HG03457 (cell line): ENCODE results near the gene HOXD11.

ENCODE experiments used
- ATAC-seq: cut with Tn5 transposase; IDR thresholded peaks from one replicate; pipeline ENCODE4 v1.9.1; 2021; ENCODE audit warnings: moderate number of reproducible peaks; ENCODE audit not compliant: unreplicated experiment

HOXD11 gene

DNA sequence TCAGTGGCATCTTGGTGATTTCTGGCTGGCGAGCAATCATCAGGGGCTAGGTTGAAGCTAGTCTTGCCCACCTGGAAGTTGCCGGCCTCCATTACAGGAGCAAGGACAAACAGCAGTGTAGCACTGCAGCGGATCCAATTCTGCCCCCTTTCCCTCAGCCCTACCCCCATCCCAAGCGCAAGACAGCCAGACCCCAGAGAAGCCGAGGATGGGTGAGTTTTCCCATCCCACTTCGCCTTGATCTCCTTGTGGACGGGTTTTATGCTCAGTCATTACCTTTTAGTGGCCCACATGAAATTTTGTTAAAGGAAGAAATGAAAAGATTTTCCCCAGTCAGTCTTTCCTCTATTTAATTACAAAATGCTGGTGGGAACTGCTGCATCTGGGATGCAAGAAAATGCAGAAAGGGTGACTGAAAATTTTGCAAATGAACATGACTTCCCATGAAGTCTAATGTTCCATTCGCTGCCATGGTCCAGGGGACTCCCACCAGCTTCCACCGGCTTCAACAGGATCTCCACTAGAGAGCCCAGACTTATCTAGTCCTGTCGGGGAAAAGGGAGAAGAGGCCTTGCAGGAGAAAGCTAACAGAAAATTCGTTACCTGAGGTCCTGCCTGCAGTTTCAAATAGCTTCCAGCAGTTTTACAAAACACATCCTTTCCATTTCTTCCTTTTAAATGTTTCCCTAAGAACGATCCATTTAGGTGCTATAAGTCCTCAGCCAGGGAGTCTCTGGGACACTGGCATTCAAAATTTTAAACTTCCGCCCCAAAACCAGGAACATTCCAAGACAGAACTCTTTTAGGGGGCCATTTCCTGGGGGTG, 13.5 kb downstream of the HOXD11 start:
- ATAC-seq, result no peak

GRCh38 chr2:176121190-176122051, 14.3 kb downstream of the HOXD11 start:
- ATAC-seq, result no peak

- ATAC-seq, result no peak
These were observed 15.1 kb downstream of the HOXD11 start for GRCh38 chr2:176122052-176122682.

GRCh38 chr2:176122683-176123410, 15.8 kb downstream of the HOXD11 start, which contains the start of gene HOXD9:
Gene HOXD9, plus strand, starts transcription at chr2:176122719. Its CDS starts 50 bp downstream, at chr2:176122769.
- no peak for ATAC-seq

GRCh38 chr2:176123411-176124109, 16.5 kb downstream of the HOXD11 start:
- no peak for ATAC-seq

DNA sequence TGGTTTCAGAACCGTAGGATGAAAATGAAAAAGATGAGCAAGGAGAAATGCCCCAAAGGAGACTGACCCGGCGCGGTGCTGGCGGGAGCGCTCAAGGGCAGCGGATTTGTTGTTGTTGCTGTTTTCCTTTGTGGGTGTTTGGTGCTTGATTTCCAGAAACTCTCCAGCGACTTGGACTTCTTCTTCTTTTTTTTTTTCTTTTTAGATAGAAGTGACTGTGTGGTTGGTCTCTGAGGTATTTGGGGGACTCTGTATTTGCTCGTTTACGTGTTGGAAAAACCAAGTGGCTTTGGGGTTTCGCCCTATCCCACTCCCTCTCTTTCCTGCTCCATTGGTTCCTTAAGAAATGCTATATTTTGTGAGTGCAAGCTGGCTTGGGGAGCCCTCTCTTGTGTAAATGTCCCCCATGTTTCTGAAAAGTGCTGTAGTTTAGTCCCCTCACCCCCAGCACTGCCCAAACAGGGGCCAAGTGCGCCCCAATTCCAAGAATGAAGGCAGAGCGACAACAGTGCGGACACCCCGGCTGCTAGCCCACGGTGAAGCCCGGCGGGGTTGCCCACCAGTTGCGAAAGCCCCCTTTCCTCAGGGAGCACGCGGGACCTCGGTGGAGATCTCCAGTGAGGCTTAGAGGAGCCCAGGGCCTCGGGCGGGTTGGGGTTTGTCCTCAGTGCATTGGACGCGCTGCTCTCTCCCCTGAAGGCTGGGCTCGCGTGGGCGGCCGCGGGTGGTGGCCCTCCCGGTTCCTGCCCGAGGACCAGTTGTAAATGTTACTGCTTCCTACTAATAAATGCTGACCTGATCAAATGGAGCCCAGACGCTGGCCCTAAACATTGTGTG, 17.2 kb downstream of the HOXD11 start:
- ATAC-seq, result no peak

DNA sequence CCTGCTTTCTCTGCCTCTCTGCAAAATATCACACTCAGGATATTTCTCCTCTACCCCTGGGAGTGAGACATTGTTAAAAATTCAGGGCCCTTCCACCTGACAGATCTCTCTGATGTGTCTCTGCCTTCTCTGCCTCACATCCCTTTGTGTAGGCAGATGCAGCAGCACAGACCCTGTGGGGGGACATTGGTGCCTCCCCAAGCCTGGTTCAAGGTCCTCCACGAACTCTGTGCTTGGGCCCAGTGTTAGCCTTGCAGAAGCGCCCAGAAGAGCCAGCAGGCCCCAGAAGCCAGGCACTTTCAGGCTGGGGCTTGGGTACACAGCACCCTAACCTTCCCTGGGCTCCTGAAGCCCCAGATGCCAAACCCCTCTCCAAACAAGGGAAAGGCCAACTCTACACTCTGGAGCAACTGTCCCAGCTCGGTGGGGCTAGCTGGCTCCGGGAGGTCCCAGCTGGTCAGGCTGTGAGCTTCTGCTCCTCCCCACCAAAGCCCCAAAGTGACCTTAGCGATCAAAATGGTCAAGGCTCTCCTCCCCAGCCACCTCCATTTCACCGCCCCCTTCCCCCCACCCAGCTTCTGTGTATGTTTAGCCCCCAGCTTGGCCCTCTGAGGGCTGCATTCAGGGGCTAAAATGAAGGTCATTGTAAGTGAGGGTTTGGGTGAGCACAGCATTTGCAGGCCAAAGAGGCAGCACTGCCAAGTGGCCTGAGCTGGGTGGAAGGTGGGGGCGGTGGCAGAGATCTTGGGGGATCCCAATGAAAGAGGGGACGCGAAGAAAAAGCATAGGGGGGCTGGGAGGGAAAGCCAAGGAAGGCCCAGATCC, 18.1 kb downstream of the HOXD11 start:
- ATAC-seq, result no peak

- no peak for ATAC-seq
These were observed 18.6 kb downstream of the HOXD11 start for GRCh38 chr2:176125772-176126054.

DNA sequence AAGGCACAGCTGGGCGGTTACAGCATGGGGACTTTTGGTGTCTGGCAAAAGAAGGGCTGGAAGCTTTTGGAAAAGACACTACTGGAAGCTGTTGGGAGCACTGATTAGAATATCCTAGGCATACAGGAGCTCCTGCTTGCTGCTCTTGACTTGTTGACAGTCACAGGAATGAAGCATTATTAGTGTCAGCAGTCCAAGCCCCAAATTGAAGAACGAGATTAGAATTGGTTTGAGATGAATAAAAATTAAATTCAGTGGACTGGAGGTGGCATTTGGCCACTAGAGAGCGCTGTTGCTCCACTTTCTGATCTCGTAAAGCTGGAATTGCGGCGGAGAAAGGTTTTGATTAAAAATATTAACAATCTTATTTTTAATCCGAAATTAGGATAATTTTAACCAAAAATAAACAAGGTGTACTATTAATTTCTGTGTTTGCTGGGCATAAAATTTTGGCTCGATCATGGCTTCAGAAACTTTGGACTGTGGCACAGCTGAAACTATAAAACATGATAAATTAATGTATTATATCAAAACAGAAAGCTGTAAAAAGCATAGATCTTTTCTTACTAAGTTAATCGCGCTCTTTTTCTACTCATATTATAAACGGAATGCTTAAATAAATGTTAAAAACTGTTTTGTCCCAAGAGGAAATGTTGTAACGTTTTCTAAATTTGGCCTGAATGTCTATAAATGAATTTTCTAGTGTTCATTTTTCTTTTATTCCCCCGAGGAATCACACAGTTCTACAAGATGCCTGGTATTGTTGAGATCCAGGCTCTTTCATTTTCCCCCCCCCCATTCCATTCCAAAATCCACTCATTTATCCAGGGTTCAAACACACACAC, 20.1 kb downstream of the HOXD11 start:
- no peak for ATAC-seq

- ATAC-seq, result no peak
These were observed 20.6 kb downstream of the HOXD11 start for GRCh38 chr2:176127774-176128072.

GRCh38 chr2:176128172-176128981, 21.3 kb downstream of the HOXD11 start:
- ATAC-seq, result no peak

DNA sequence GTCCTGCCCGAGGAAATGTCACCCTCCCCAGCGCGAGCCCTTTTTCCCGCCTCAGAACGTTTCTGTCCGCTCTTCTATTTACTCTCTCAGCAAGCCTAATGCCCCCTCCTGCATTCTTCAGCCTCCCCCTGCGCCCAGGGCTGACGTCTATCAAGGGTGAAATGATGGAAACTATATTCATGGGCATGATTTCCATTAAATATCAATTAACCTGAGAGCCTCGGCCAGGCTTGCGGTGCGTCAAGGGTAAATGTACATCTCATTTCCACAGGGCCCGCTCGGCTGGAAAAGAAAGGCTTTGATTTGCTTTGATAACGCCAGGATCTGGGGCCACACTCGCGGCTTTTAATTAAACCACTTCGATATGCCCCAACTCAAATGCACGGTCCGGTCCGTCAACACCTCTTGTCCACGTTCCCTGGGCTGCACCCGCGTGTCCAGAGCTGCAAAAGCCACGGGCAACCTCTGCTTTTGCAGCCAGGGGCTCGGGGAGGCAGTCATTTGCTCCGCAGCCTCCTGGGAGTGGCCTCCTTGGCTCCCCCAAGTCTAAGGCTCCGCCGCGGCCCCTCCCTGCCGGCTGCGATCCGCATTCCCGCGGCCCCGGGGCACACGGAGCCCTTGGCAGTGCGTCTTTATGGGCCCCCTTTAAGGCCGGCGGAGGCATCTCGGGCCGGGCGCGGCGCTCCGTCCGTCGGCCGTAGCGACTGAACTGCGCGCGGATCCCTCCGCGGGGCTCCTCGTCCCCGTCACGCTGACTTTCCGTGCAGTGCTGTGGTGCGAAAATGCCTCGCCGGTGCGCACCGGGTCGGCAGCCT, 22.1 kb downstream of the HOXD11 start, which contains the start of gene HOXD8:
Gene HOXD8, plus strand, starts transcription at position 724 of the 815 bp plus-strand sequence. CDS start 662 bp downstream, outside the sequence.
- no peak for ATAC-seq

DNA sequence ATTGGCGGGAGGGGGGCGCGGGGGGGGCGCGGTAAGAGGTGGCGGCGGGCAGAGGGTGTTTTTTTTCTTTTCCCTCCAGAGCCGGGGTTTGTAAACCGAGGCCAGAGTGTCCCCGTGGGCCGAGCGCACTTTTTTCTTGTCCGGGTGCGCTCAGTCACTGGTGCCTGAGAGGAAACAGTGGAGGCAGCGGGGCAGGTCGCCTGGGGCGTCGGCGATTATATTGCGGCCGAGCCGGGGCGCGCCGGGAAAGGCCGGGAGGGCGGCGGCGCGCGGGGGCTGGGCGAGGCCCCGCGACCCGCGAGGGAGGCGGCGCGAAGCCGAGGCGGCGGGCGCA, 22.7 kb downstream of the HOXD11 start:
- no peak for ATAC-seq

DNA sequence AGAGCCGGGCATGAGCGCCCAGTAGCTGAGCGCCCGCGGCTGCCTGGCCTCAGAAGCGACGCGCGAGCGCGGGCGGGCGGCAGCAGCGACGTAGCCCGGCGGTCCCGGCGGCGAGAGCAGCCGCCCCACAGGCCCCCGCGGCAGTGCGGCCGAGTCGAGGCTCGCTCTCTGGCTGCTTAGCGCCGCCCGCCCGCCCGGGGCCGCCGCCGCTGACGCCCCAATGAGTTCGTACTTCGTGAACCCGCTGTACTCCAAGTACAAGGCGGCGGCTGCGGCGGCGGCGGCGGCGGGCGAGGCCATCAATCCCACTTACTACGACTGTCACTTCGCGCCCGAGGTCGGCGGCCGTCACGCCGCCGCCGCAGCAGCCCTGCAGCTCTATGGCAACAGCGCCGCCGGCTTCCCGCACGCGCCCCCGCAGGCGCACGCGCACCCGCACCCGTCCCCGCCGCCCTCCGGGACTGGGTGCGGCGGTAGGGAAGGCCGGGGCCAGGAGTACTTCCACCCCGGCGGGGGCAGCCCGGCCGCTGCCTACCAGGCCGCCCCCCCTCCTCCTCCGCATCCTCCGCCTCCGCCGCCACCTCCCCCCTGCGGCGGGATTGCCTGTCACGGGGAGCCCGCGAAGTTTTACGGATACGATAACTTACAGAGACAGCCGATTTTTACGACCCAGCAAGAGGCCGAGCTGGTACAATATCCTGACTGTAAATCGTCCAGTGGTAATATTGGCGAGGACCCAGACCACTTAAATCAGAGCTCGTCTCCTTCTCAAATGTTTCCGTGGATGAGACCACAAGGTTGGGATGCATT, 23.3 kb downstream of the HOXD11 start:
- ATAC-seq, result no peak
